OCI-M1 (cell line): Measurements from ENCODE around the gene RARS1.
A peak's percentile ranks its signal among the peaks of the same experiment; 100 is the strongest.
"Not testable (repeated sequence)": the region's sequence is repeated elsewhere in the genome, so short reads cannot be mapped to it uniquely, and the experiment has no call there.

Source experiments
- DNase-seq: peaks from one replicate; lab custom pipeline; 2025; lab: John Stamatoyannopoulos, UW

The RARS1 gene

DNA sequence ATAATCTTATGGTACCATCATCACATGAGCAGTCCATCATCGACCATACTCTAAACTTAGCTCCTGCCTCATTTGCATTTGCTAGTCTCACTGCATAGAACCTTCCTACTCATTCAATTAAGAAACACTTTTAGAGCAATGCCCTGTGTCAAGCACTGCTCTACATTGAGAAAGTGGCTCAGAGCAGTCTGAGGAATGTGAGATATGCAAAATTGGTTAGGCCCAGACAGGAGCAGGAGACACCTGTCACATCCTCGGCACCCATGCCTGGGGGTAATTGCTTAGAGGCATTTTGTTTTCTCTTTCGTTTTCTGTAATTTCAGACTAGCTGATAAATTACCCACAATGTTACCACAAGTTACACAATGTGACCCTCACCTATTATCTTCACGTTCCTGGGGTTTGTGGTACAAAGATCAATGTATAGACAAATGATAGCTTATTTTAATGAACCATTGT, 4.9 kb upstream of the RARS1 start:
- DNase-seq = peak; percentile 84

DNA sequence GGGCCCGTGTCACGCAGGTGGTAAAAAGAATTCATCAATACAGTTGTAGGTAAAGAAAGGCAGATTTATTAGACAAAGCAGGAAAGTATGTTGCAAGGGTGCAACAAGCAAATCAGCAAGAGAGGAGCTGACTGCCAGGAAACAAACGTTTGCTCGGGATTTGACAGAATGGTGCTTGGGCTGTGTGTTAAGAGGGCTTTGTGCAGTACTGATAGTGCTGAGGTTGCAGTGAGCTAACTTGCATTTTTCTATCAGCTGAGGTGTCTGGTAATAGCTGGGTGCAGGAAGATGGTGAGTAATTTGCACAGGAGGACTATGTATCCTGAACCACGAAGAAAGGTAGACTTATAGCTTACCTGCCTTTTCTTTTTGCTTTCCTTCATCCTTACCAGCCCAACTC, 3.9 kb upstream of the RARS1 start:
- DNase-seq = peak; percentile 16

DNA sequence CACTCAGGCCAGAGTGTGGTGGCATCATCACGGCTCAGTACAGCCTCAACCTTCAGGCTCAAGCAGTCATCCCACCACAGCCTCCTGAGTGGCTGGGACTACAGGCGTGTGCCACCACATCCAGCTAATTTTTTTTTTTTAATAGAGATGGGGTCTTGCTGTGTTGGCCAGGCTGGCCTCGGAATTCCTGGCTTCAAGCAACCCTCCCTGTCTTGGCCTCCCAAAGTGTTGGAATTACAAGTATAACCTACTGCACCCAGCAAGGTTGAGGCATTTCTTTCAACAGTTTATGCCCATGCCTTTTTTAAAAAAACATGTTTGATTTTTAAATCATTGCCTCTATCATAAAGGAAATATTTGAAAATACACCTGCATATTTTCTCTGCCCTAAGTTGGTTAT, 2.8 kb downstream of the RARS1 start:
- DNase-seq = no peak

DNA sequence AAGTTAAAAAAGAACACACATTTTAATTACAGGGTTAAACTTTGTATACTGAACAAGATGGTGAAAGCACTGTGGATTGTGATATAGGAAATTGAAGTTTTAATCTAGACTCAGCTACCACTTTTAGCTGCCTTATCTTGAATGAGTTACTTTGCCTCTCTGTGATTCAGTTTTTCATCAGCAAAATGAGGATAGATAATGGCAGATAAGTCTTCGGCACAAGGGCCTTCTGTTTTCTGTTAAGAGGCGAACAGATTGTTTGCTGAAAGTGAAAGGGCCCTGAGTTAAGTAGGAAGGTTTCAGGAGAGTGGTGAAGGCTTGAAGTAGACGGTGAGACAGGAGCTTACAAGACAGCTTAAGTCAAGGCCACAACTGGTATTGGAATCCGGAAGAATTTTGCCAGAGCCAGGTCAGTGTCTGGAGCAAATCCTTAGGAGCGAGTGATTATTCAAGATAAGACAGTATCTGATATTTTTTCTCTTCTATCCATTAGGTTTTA, 7.8 kb downstream of the RARS1 start:
- DNase-seq = no peak

DNA sequence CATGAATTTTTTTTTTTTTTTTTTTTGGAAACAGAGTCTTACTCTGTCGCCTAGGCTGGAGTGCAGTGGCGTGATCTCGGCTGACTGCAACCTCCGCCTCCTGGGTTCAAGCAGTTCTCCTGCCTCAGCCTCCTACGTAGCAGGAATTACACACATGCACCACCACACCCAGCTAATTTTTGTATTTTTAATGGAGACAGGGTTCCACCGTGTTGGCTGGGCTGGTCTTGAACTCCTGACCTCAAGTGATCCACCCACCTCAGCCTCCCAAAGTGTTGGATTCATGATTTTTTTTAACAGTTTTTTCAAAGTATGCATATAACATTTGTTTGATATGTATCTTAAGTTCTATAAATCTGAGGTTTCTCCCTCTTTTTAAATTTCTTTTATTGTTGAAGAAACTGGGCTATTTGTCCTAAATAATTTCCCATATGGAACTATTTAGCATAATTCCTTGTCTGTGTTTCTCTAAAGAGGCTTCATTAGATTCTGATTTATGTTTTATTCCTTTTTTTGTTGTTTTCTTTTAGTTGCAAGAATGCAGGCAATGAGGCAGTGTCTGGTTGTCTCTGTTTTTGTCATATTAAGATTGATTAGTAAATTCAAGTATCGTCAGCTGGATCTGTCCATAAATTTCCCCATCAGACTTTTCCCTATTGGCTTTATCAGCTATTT, 16.4 kb downstream of the RARS1 start:
- DNase-seq = no peak

DNA sequence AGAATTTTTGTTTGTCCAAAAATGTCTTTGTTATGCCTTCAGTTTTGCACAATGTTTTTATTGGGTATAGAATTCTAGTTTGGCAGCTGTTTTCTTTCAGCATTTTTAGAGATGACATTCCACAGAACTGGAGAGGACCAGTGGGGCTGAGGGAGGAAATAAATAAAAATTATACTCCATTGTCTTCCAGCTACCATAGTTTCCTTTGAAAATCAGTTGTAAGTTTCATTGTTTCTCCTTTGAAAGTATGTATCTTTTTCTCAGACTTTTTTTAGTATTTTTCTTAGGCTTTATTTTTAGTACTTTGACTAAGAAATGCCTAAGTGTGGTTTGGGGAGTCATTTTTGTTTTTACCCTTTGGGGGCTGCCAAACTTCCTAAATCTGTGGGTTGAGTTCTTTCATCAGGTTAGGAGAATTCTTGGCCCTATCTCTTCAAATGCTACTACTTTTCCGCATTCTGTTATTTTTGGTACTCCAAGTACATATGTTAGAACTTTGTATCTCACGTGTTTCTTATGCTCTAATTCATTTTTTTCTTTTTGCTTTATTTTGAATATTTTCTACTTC, 27.7 kb downstream of the RARS1 start:
- peak; percentile 5 for DNase-seq

DNA sequence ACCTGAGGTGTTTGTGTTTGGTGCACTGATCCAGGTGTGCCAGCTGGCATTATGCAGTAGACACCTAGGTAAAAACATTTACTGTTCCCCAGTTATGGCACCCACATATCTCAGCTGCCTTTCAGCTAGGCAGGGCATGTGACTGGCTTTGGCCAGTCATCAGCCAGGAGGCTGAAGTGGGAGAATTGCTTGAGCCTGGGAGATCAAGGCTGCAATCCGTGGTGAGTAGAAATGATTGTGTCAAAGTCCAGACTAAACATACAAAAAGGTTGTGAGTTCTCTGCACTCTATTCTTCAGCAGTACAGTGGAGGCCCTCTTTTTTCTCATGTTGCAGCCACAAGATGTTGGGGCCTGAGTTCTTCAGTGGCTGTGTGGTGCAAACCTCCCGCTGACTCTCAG, 39.6 kb downstream of the RARS1 start:
- DNase-seq = no peak

DNA sequence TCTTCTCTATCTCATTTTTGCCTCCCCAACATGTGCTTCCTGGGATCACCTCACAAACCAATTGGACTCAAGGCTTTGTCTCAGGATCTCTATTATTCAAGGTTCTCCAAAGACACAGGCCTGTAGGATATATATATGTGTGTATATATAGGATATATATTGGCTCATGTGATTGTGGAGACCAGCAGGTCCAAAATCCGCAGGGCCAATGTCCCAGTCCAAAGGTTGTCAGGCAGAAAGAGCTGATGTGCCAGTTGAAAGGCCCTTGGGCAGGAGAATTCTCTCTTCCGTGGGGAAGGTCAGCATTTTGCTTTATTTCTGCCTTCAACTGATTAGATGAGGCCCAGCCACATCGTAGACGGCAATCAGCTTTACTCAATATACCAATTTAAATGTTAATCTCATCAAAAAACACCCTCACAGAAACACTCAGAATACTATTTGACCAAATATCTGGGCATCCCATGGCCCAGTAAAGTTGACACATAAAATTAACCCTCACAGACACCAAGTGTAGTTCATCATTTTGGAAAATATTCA, 41.6 kb downstream of the RARS1 start:
- DNase-seq = no peak

DNA sequence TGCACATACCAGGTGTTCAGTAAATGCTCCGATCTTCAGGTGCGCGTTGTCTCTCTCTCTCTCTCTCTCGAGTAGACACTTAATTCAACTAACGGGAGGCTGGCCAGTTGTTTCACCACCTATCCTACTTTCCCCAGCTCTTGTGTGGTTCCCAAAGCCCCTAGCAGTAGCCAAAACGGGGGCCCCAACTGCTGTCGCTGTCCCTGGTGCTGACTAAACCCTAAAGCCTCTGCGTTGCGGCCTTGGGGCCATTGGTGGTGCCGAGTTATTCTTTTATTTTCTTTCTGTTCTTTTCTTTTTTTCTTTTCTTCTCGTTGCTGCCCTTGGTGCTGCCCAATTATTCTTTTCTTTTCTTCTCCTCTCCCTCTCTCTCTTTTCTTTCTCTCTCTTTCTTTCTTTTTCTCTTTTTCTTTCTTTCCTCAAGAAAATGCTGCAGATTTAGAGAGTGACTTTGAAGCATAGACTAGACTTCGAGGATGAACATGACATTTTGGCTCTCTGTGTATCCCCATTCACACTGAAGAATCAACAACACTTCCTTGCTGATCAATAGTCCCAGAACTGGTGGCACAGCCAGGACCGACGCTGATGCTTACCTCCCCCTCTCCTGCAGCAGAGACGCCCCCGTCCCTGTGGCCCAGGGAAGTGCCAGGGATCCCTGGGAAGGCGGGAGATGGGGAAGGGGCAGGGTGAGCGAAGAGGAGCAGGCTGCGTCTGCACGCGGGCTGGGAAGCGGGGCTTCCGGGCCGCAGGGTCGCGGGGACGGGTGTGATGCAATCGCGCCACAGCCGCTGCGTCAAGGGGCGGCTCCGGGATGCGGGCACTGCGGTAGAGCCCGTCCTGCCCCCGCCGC, 42.5 kb downstream of the RARS1 start, which contains the start of gene FBLL1:
FBLL1 (plus strand) TSS at position 785 of the 853 bp plus-strand sequence. CDS start 200 bp downstream, outside the sequence.
- DNase-seq = no peak

DNA sequence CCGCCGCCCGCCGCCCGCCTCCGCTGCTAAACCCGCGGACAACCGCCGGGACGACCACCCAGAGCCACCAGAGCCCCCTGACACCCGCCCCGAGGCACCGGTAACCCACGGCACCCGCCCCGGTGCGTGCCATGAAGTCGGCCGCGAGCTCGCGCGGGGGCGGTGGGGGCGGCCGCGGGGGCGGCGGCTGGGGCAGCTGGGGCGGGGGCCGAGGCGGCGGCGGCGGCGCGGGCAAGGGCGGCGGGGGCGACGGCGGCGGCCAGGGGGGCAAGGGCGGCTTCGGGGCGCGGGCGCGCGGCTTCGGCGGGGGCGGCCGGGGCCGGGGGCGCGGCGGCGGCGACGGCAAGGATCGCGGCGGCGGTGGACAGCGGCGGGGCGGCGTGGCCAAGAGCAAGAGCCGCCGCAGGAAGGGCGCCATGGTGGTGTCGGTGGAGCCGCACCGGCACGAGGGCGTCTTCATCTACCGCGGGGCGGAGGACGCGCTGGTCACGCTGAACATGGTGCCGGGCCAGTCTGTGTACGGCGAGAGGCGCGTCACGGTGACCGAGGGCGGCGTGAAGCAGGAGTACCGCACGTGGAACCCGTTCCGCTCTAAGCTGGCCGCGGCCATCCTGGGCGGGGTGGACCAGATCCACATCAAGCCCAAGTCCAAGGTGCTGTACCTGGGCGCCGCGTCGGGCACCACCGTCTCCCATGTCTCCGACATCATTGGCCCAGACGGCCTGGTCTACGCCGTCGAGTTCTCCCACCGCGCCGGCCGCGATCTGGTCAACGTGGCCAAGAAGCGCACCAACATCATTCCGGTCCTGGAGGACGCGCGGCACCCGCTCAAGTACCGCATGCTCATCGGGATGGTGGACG, 43.3 kb downstream of the RARS1 start:
- DNase-seq = no peak

DNA sequence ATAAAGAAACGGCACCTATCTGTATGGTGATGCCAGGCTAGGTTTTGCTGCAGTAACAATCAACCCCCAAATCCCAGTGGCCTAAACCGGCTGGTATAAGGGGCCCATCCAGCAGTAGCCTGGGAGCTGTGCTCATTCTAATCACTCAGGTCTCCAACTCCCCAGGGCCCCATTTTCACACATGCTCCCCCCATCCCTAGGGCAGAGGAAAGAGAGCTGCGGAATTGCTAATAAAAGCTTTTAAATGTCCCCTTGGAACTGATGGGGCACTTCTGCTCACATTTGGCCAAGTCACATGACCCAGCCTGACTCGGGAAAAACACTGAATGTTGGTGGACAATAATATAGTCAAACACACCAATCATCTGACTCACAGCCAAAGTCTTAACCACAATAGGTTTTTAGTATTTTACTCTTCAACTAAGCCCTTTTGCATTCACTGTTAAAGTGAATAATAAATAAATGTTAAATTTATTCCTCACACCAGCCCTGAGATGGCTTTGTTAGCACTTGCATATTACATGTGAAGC, 44.4 kb downstream of the RARS1 start:
- DNase-seq = no peak

DNA sequence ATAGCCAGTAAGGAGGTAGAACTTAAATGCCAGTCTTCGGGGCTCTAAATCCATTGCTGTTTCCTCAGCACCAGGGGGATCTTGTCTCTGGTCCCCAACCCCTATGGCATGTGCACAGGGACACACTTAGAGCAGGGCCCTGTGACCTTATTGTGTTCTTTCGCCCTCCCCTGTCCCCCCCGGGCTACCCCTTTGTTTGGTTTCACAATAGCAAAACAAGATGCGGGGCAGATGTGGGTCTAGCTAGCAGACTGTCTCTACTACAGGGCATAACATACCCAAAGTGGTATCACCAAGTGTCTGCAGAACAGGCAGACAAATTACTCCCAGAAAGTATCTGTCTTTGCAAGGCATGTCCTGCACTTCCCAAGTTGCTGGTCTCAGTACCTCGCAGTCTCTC, 44.9 kb downstream of the RARS1 start:
- DNase-seq = no peak

DNA sequence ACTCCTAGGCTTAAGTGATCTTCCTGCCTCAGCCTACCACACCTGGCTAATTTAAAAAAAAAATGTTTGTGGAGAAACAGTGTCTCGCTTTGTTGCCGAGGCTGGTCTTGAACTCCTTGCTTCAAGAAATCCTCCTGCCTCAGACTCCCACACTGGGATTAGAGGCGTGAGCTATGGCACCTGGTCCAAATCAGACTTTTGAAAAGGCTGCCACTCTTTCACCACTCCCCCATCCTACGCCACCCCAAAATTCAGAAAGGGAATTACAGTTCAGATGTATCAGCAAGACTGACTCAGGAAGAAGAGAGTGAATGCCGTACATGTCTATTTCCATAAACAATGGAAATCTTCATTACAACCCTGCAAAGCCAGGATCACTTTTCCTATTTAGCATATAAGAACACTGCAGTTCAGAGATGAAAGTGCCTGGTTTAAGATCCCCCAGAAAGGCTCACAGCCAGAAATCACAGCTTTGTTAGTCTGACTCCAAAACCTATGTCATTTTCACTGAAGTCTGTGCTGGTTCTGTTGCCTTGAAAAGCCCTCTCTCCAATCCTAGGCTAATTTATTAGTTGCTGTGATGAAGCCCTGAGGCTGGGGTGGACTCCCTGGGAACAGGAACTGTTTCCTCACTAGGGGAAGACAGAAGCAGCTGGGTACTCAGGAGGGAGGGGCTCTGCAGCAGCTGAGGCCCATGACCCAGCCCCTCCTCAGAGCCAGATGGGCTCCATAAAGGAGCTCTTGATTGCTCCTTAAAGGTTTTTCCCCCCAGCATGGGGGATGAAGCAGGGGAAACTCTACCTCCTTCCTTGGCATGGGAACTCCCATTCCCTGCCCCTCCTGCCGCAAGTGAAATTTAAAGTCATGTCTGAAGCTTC, 46.0 kb downstream of the RARS1 start:
- DNase-seq = no peak

DNA sequence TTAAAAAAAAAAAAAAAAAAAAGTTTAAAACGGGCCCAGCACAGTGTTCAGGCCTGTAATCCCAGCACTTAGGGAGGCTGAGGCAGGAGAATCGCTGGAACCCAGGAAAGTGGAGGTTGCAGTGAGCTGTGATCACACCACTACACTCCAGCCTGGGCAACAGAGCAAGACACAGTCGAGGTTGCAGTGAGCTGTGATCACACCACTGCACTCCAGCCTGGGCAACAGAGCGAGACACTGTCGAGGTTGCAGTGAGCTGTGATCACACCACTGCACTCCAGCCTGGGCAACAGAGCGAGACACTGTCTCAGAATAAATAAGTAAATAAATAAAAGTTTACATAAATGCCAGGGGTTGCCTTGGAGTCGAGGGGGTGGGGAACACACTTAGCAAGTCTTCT, 48.1 kb downstream of the RARS1 start:
- DNase-seq = not testable (repeated sequence)

DNA sequence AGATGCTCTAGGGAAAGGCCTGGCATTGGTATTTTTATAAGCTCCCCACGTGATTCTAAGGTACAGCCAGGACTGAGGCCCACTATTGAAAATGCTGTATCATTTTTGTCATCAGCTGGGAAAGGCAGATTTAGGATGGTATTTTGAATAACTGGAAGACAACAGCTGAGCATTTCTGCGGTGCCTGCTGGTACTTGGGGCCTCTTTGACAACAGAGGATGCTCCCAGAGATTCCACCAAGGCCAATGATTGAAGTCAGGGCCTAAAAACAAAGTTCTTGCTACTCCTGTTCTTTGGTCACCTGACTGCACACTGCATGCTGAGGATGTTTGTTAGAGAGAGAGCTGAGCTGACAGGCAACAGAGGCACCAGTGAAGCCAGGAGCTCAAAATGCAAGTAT, 50.9 kb downstream of the RARS1 start:
- DNase-seq = no peak

DNA sequence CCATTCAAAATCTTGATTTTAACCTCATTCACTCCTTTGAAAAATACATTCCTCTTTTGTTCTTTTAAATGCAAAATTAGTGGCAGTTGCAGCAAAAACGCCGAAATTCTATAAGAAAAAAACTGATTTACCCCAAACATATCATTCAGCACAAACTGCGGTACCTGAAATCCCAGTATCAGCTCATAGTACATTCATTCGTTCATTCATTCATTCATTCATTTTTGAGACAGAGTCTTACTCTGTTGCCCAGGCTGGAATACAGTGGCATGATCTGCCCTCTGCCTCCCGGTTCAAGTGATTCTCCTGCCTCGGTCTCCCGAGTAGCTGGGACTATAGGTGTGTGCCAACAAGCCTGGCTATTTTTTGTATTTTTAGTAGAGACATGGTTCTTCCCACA, 63.3 kb downstream of the RARS1 start:
- DNase-seq = no peak

DNA sequence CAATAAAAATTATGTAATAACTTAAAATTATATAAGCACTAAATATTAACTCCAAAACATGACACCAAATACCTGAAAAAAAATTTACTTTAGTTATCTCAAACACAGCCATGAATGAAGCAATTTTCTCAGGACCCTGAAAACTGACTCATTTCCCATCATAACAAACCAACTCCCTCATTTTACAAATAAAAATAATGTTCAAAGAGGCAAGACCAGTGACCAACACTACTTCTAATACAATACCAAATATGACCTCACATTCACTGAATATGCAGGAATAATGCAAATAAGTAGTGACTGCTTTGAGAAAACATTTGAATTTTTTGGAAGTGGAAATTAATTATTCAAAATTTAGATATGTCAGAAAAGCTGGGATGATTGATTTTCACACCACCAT, 64.4 kb downstream of the RARS1 start:
- DNase-seq = no peak

DNA sequence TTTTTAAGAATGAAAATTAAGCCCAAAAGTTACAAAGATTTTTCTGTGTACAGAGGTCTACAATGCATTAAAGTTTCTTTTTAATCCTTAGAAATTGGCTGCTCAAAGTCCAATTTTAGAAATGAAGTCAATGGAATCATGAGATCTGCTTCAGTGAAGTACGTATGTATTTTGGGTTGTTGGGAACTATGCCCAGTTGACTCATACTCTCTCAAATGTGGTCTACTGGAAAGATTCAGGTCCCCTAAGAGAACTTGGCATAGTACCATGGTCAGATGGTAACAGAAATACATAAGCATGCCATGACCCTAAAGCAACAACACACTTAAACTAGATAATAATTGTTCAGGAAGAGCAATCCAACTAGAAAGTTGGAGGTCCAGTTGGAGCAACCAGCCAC, 65.9 kb downstream of the RARS1 start:
- DNase-seq = no peak

DNA sequence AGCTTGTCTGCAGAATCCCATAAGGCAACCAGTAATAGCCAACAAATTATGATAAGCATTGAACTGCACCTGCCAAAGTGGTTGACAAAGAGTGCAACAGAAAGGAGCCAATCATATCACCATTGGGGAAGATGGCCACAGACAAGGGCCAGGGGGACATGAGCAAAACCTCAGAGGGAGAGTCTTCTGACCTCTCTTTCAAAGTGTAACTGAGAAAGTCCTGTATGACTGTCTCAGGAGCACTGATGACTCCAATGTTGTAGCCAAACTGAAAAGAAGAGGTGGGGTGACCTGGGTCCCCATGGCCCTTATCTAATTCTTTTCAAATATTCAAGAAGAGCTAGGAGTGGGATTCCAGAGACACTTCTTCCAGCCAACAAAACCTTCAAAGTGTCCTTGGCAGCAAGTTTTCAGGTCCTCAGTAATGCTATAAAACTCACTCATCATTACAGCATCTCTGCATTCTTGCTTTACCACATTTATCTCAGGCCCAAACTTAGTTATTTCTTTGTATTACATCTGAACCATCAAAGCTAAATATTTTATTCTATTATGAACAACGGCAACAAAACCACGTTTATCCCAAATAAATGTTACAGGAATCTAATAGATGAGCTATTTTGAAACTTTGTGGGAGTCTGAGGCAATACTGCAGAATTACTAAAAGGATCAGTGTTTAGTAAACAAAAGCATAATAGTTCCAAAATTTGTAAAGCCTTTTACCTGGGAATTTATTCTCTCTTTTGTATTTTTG, 67.3 kb downstream of the RARS1 start:
- no peak for DNase-seq

DNA sequence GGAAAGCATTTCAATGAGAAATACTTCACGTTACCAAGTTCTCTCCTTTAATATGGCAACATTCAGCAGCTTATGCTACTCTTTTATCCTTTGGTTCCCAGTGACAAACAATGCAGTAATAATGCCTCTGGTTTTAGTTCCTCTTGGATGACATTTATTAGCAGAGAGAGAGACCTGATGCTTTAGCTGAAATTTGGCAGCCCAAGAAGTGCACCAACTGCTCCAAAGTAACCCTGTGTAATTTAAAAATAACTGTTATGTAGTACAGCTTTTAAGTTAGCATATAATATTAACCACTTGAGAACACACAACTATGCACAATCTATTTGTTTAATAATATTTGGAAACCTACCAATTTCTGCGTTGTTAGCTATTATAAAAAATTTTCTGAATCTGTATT, 71.1 kb downstream of the RARS1 start:
- no peak for DNase-seq
